8988T (cell line): ENCODE data around the gene TBC1D9.

Source experiments
- DNase-seq: peaks from one replicate; pipeline ENCODE4 v3.0.0; 2011

TBC1D9 gene

DNA sequence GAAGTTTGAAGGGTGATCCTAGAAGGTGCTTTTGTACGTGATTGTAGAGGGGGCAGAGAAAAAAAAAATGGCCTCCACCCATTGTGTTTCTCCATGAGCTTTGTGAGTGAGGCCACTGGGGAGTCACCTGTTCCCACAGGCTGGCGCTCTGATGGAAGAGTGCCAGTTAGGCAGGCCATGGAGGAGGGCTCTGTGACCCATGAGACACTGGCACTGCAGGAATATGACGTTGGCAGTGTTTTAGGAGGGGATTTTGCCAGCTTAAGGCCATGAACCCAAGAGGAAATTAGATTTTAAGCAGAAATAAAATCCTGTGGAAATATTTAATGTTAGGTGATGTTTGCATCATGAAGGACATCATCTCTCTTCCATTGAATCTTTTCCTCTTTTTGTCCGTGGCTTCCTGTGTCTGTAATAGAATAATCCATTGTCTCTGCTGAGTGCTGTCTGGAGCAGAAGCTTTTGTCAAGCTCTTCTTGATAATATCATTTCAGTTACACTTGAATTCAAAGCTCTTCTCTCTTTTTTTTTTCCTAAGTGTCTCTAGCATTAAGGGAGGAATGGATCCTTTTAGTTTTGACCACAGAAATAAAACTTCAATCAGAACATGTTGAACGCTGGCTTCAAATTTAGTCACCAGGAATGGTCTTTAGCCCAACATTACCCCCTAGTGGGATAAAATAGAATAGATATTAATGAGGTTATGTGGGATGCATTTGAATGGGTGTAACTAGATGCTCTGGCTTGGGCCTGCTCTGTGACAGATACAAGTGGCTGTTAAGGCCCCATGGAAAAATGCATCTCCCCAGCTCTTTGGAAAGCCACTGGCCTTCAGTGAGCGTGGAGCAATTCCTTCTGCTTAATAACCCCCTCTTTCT is 146.4 kb downstream of the TBC1D9 start:
- peak; percentile 36 for DNase-seq

DNA sequence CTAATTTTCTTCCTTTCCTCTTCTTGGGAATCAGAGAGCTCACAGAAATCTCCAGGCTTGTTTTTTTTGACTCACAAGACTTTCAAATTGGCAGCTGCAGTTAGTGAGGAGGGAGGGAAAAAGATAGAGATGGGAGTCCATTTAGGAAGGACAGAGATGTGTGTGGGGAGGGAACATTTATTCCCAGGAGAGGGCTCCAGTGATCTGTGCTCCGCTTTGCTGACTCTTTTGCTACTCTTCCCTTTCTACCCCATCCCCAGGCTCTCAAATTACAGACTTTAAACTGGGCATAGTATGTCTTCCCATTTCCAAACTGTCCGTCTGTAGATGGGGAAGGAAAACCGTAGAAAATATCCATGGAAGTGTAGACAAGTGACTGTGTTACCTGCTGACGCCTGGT is 148.3 kb downstream of the TBC1D9 start:
- DNase-seq, result no peak

GRCh38 chr4:140604544-140604943 is 151.6 kb downstream of the TBC1D9 start:
- no peak for DNase-seq

DNA sequence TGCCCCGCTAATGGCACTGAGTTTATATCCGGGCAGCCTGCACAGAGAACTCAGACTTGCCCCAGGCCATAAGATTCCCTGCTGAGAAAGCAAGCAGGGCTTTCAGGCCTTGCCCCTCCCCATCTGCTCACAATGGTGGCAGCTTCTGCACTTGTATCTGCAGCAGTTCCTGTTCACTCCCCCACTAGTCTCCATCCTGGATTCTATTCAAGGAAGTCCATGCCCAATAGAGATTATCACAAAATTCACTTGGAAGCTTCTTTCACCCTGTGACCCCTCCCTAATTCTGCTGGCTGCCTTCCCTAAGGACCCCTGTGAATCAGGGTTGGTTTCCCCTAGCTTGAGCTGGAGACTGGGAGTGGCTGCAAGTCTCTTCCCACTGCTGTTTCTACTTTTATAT is 152.9 kb downstream of the TBC1D9 start:
- no peak for DNase-seq

DNA sequence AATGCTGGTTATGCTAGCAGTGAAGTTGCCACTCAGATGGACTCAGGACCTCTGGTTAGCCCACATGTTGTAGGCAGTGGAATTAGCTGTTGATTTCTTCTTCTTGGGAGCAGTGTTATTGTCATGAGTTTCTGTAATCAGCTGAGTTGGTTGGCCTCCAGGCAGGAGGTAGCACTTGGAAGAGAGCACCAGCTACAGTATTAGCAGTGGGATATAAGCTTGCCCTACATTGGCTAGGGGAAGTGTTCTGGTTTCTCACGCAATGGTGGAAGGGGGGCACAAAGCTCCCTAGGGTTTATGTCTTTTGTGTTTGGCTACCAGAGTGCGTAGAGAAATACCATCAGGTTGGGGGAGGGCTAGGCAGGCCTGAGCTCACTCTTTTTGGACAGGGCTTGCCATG is 153.5 kb downstream of the TBC1D9 start:
- DNase-seq, result no peak

- no peak for DNase-seq
Observed at GRCh38 chr4:140600408-140600807, 155.8 kb downstream of the TBC1D9 start.

DNA sequence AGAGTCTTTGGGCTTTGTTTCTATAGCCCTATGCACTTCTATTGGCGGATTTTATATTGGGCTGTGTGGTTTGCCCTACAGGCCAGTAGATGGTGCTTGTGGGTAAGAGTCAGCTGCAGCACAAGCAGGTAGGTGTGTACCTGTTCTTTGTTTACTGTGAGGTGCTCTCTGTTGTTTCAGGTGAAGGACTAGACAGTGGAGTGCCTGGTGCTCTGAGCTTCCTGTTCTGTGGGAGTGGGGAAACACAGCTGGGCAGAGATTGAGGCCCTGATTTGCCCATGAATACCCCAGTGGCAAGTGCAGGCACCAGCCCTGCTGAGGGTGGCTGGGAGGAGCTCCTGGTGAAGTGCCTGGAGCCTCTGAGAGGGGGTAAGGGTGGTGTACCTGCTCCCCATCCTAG is 161.1 kb downstream of the TBC1D9 start:
- DNase-seq, result no peak

DNA sequence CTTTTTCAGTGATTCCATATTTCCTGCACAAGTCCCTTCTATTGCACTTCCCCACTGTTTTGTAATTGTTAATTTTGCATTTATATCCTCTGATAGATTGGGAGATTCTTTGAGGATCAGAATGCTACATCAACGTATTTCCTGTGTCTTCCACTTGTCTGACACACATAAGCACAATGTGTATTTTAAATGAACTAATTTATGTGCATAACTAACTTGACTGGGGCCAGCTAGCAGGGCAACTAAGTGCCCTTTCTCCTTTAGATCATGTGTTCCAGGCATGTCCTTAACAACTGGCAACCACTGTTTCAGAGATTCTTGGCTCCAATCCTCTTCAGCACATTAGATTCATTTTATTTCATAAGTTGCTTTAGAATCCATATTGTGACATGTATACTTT is 171.7 kb downstream of the TBC1D9 start:
- DNase-seq, result no peak

DNA sequence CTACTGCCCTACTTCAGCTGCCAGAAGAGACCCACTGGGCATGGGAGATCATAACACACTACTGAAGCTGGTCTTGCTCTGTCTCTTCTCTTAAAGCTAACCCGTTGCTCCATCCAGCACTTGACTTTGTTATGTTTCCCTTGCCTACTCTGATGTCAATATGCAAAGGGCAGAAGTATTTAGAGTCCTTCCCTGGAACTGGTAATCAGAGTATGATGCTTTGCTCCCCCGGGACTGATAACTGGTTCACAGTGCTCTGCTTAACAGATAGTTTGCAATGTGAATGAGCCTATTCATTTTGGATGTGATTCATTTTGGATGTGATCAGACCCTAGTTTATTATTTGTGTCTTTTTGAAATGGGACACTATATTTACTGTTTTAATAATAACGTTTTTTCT is 175.1 kb downstream of the TBC1D9 start:
- no peak for DNase-seq

- no peak for DNase-seq
Observed at GRCh38 chr4:140579278-140579677, 176.9 kb downstream of the TBC1D9 start.

DNA sequence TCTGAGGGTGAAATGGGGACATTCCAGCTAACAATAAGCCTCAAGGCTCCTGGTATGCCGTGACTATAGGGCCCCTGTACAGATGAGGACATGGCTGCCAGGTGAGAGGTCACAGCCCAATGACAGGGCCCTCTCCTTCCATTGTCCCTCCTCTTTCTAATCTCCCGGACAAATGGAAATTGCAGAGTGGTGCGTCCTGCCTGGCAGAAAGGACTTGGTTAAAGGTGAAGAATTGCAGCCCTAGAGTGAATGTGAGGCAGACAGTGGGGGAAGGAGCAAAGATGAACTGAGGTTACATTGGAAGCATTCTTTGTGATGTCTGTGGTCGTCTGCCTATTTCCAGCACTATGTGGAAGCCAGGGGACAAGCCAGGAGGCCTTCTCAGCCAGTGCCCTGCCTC is 180.7 kb downstream of the TBC1D9 start:
- DNase-seq, result no peak

GRCh38 chr4:140571620-140572019 is 184.6 kb downstream of the TBC1D9 start:
- DNase-seq, result no peak
